Ovary (tissue), 3 donors: ENCODE measurements around the gene EPB41L1.

ENCODE experiments used
- CTCF ChIP-seq, 3 donors: fragments of 450-650 bp in 2 of 3; fragments of 200-600 bp in 1 of 3; IDR thresholded peaks; one replicate each; pipeline versions ENCODE4 v1.5.1 to v1.8.0; 2016 to 2022; ENCODE audit warnings: antibody characterized with exemption in 3 of 3, mild to moderate bottlenecking in 1 of 3
- POLR2A ChIP-seq: fragments of 450-650 bp; IDR thresholded peaks from one replicate; pipeline ENCODE4 v1.6.1; 2017; ENCODE audit warnings: antibody characterized with exemption, mild to moderate bottlenecking, moderate library complexity
- donor health status: DM: no; HTN: no; CAD: no.

GRCh38 chr20:36243726-36244125 is 89.2 kb downstream of the EPB41L1 start:
- TF ChIP-seq CTCF (IDR thresholded peaks at IDR 0.05) (no peak), POLR2A (no peak)
